Activated naive CD4-positive, alpha-beta T cell treated with anti-CD3 and anti-CD28 coated beads, Interleukin-2, amount 50 U/mL, for 24 hours (primary cell): Measurements from ENCODE around the gene CBX7.

ENCODE experiments used
- H3K27ac Mint-ChIP-seq: one replicate; pipeline ENCODE4 v1.8.0; 2021; ENCODE audit warnings: mild to moderate bottlenecking, mixed read lengths
- H3K27me3 Mint-ChIP-seq: one replicate; pipeline ENCODE4 v1.8.0; 2021; ENCODE audit warnings: mixed read lengths
- H3K36me3 Mint-ChIP-seq: one replicate; pipeline ENCODE4 v1.8.0; 2021; ENCODE audit warnings: mixed read lengths
- H3K4me1 Mint-ChIP-seq: one replicate; pipeline ENCODE4 v1.8.0; 2021; ENCODE audit warnings: mixed read lengths
- H3K4me3 Mint-ChIP-seq: one replicate; pipeline ENCODE4 v1.8.0; 2021; ENCODE audit warnings: mild to moderate bottlenecking, mixed read lengths
- H3K9me3 Mint-ChIP-seq: one replicate; pipeline ENCODE4 v1.8.0; 2021; ENCODE audit warnings: mixed read lengths

Gene CBX7

GRCh38 chr22:39136317-39136716, 16.2 kb downstream of the CBX7 start:
- H3K4me3 Mint-ChIP-seq: no peak overlapping the region
- H3K9me3 Mint-ChIP-seq: no peaks in the 10 kb centered on the region
- no peaks in the 10 kb centered on the region for H3K27me3 Mint-ChIP-seq
- no peaks in the 10 kb centered on the region for H3K4me1 Mint-ChIP-seq
- H3K27ac Mint-ChIP-seq: no peak overlapping the region
- peaks cover 2% of the 10 kb centered on the region for H3K36me3 Mint-ChIP-seq

GRCh38 chr22:39135092-39135896, 17.2 kb downstream of the CBX7 start:
- no peak overlapping the region for H3K4me3 Mint-ChIP-seq
- no peaks in the 10 kb centered on the region for H3K4me1 Mint-ChIP-seq
- no peak overlapping the region for H3K27ac Mint-ChIP-seq
- H3K9me3 Mint-ChIP-seq: no peaks in the 10 kb centered on the region
- H3K36me3 Mint-ChIP-seq: peaks cover 4% of the 10 kb centered on the region
- no peaks in the 10 kb centered on the region for H3K27me3 Mint-ChIP-seq

- no peak overlapping the region for H3K27ac Mint-ChIP-seq
- H3K4me1 Mint-ChIP-seq: no peaks in the 10 kb centered on the region
- H3K9me3 Mint-ChIP-seq: no peaks in the 10 kb centered on the region
- H3K27me3 Mint-ChIP-seq: no peaks in the 10 kb centered on the region
- H3K4me3 Mint-ChIP-seq: no peak overlapping the region
- peaks cover 4% of the 10 kb centered on the region for H3K36me3 Mint-ChIP-seq
Observed at GRCh38 chr22:39134366-39135091, 18.0 kb downstream of the CBX7 start.

- Mint-ChIP-seq H3K4me3 (no peak overlapping the region), H3K27me3 (no peaks in the 10 kb centered on the region), H3K27ac (no peak overlapping the region), H3K9me3 (no peaks in the 10 kb centered on the region), H3K36me3 (peaks cover 4% of the 10 kb centered on the region), H3K4me1 (no peaks in the 10 kb centered on the region)
Observed at GRCh38 chr22:39133871-39134270, 18.6 kb downstream of the CBX7 start.

GRCh38 chr22:39132871-39133524, 19.5 kb downstream of the CBX7 start:
- Mint-ChIP-seq H3K4me1 (no peaks in the 10 kb centered on the region), H3K27ac (no peak overlapping the region), H3K36me3 (peaks cover 4% of the 10 kb centered on the region), H3K27me3 (no peaks in the 10 kb centered on the region), H3K9me3 (no peaks in the 10 kb centered on the region), H3K4me3 (no peak overlapping the region)

GRCh38 chr22:39132281-39132680, 20.2 kb downstream of the CBX7 start:
- Mint-ChIP-seq H3K4me1 (no peaks in the 10 kb centered on the region), H3K9me3 (no peaks in the 10 kb centered on the region), H3K27me3 (no peaks in the 10 kb centered on the region), H3K4me3 (no peak overlapping the region), H3K36me3 (peaks cover 4% of the 10 kb centered on the region), H3K27ac (no peak overlapping the region)

GRCh38 chr22:39130892-39131855, 21.3 kb downstream of the CBX7 start:
- Mint-ChIP-seq H3K4me3 (no peak overlapping the region), H3K27me3 (no peaks in the 10 kb centered on the region), H3K36me3 (peaks cover 2% of the 10 kb centered on the region), H3K4me1 (no peaks in the 10 kb centered on the region), H3K27ac (no peak overlapping the region), H3K9me3 (no peaks in the 10 kb centered on the region)

- H3K36me3 Mint-ChIP-seq: peaks cover 2% of the 10 kb centered on the region
- no peak overlapping the region for H3K27ac Mint-ChIP-seq
- H3K9me3 Mint-ChIP-seq: no peaks in the 10 kb centered on the region
- H3K4me3 Mint-ChIP-seq: no peak overlapping the region
- H3K4me1 Mint-ChIP-seq: no peaks in the 10 kb centered on the region
- H3K27me3 Mint-ChIP-seq: no peaks in the 10 kb centered on the region
Observed at GRCh38 chr22:39130152-39130704, 22.3 kb downstream of the CBX7 start.

- no peak overlapping the region for H3K27ac Mint-ChIP-seq
- no peak overlapping the region for H3K4me3 Mint-ChIP-seq
- no peaks in the 10 kb centered on the region for H3K27me3 Mint-ChIP-seq
- H3K4me1 Mint-ChIP-seq: no peaks in the 10 kb centered on the region
- peaks cover 2% of the 10 kb centered on the region for H3K36me3 Mint-ChIP-seq
- no peaks in the 10 kb centered on the region for H3K9me3 Mint-ChIP-seq
Observed at GRCh38 chr22:39129746-39130145, 22.7 kb downstream of the CBX7 start.

GRCh38 chr22:39129081-39129480, 23.4 kb downstream of the CBX7 start:
- no peak overlapping the region for H3K27ac Mint-ChIP-seq

GRCh38 chr22:39128508-39128907, 24.0 kb downstream of the CBX7 start:
- Mint-ChIP-seq H3K36me3 (peaks cover 2% of the 10 kb centered on the region), H3K27me3 (no peaks in the 10 kb centered on the region), H3K4me1 (no peaks in the 10 kb centered on the region), H3K27ac (peak overlapping the region; percentile 41), H3K9me3 (no peaks in the 10 kb centered on the region), H3K4me3 (no peak overlapping the region)

More at GRCh38 chr22:39129081-39129480, 23.4 kb downstream of the CBX7 start:
- no peaks in the 10 kb centered on the region for H3K9me3 Mint-ChIP-seq
- no peaks in the 10 kb centered on the region for H3K27me3 Mint-ChIP-seq
- H3K4me3 Mint-ChIP-seq: no peak overlapping the region
- H3K36me3 Mint-ChIP-seq: peaks cover 2% of the 10 kb centered on the region
- no peaks in the 10 kb centered on the region for H3K4me1 Mint-ChIP-seq

- Mint-ChIP-seq H3K27ac (no peak overlapping the region), H3K27me3 (no peaks in the 10 kb centered on the region), H3K9me3 (no peaks in the 10 kb centered on the region), H3K4me1 (peaks cover 11% of the 10 kb centered on the region), H3K4me3 (no peak overlapping the region), H3K36me3 (no peaks in the 10 kb centered on the region)
Observed at GRCh38 chr22:39125622-39126021, 26.9 kb downstream of the CBX7 start.

- Mint-ChIP-seq H3K27ac (no peak overlapping the region), H3K27me3 (no peaks in the 10 kb centered on the region), H3K4me3 (no peak overlapping the region), H3K9me3 (no peaks in the 10 kb centered on the region), H3K36me3 (no peaks in the 10 kb centered on the region), H3K4me1 (peaks cover 11% of the 10 kb centered on the region)
Observed at GRCh38 chr22:39123751-39124581, 28.5 kb downstream of the CBX7 start.

GRCh38 chr22:39122772-39123470, 29.6 kb downstream of the CBX7 start:
- Mint-ChIP-seq H3K9me3 (no peaks in the 10 kb centered on the region), H3K27me3 (no peaks in the 10 kb centered on the region), H3K4me3 (no peak overlapping the region), H3K27ac (no peak overlapping the region), H3K4me1 (peaks cover 16% of the 10 kb centered on the region), H3K36me3 (no peaks in the 10 kb centered on the region)
